NCI-H128 (cell line): ENCODE measurements around the gene CASQ1.

Experiments used
- DNase-seq: peaks from one replicate; lab custom pipeline; 2025; ENCODE audit not compliant: unreplicated experiment; lab: John Stamatoyannopoulos, UW

CASQ1 gene

GRCh38 chr1:160204526-160205241 is 14.3 kb downstream of the CASQ1 start:
- DNase-seq, result no peak

GRCh38 chr1:160205242-160206035 is 15.1 kb downstream of the CASQ1 start, which contains the start of gene PEA15:
TSS of gene PEA15 (plus strand) at chr1:160205384. CDS start at chr1:160211545, 6,161 bp downstream.
- DNase-seq, result peak; percentile 31

- DNase-seq, result no peak
Observed at GRCh38 chr1:160206036-160206389, 15.6 kb downstream of the CASQ1 start.

GRCh38 chr1:160206421-160207117 is 16.2 kb downstream of the CASQ1 start:
- no peak for DNase-seq

GRCh38 chr1:160207118-160207650 is 16.8 kb downstream of the CASQ1 start:
- no peak for DNase-seq

- no peak for DNase-seq
Observed at GRCh38 chr1:160207771-160208556, 17.6 kb downstream of the CASQ1 start.

- DNase-seq, result no peak
Observed at GRCh38 chr1:160208557-160209320, 18.4 kb downstream of the CASQ1 start.

GRCh38 chr1:160209321-160210046 is 19.1 kb downstream of the CASQ1 start:
- no peak for DNase-seq

GRCh38 chr1:160210561-160210960 is 20.2 kb downstream of the CASQ1 start:
- no peak for DNase-seq

GRCh38 chr1:160211046-160211790 is 20.8 kb downstream of the CASQ1 start:
- no peak for DNase-seq

GRCh38 chr1:160214481-160215140 is 24.2 kb downstream of the CASQ1 start:
- DNase-seq, result no peak

- no peak for DNase-seq
Observed at GRCh38 chr1:160216301-160216700, 25.9 kb downstream of the CASQ1 start.

GRCh38 chr1:160217481-160218051 is 27.2 kb downstream of the CASQ1 start:
- DNase-seq, result no peak

- no peak for DNase-seq
Observed at GRCh38 chr1:160219062-160219929, 28.9 kb downstream of the CASQ1 start.

- DNase-seq, result no peak
Observed at GRCh38 chr1:160220301-160220700, 29.9 kb downstream of the CASQ1 start.

- DNase-seq, result no peak
Observed at GRCh38 chr1:160221089-160221488, 30.7 kb downstream of the CASQ1 start.

GRCh38 chr1:160222546-160222945 is 32.2 kb downstream of the CASQ1 start:
- no peak for DNase-seq
